HG02623 (cell line): ENCODE data around the gene PPARGC1A.

Experiments
- ATAC-seq: cut with Tn5 transposase; IDR thresholded peaks from one replicate; pipeline ENCODE4 v1.9.1; 2021; ENCODE audit warnings: moderate library complexity; ENCODE audit not compliant: unreplicated experiment

The PPARGC1A gene

GRCh38 chr4:23881052-23881501, 8.8 kb downstream of the PPARGC1A start:
- ATAC-seq, result no peak

DNA sequence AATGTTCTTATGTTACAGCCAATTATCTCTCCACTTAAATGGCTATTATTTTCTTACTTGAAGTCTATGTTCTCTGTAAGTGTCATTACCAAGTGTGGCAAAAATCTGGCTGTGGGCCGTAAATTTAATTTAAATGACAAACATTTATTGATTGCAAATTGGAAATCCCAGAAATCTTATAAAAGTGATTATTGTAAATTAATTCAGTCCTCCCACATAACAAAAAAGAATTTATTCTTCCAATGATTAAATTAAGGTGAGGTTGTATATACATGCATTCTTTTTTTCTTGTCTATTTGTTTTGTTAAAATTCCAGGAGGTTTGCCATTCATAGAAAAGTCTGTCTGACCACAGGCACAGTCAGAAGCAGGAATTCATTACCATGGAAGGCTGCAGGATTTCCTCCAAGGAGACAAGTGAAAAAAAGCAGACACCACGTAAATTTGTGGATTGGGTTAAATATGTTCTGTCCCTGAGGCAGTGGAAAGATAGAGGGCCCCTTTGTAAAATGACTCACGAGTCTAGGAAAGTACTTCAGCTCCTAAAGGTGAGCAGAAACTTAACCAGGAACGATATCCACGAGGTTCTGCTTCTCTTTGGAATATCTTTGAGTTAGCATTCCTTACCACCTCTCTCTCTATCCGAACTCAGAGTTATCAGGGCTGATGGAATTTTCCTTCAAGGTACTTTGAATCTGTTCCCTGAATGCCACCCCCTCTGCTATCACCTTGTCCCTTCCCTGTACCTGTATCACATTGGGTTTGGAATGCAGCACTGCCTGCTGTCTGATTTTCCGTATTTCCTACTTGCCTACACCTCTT, 10.7 kb downstream of the PPARGC1A start:
- no peak for ATAC-seq

- ATAC-seq, result no peak
Observed at GRCh38 chr4:23878246-23878891, 11.5 kb downstream of the PPARGC1A start.

DNA sequence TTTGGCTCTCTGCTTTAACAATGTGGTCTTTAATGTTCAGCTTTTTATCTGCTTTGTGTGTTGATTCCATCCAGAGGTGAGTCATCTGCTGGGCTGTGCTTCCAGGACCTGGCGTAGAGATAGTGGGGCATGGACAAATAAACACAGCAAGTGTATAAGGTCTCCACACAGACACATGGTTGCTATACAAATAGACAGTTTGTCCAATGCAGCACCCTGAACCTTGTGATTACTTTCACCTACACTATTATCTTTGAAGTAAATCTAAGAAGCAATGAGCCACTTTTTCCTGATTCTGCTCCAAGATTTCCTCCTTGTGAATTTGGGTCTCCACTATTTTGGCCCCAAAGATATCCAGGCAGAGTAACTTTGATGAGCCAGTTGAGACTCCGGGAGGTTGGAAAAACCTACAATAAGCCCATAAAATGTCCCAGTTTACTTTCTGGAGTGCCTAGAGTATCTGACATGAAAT, 12.1 kb downstream of the PPARGC1A start:
- no peak for ATAC-seq

DNA sequence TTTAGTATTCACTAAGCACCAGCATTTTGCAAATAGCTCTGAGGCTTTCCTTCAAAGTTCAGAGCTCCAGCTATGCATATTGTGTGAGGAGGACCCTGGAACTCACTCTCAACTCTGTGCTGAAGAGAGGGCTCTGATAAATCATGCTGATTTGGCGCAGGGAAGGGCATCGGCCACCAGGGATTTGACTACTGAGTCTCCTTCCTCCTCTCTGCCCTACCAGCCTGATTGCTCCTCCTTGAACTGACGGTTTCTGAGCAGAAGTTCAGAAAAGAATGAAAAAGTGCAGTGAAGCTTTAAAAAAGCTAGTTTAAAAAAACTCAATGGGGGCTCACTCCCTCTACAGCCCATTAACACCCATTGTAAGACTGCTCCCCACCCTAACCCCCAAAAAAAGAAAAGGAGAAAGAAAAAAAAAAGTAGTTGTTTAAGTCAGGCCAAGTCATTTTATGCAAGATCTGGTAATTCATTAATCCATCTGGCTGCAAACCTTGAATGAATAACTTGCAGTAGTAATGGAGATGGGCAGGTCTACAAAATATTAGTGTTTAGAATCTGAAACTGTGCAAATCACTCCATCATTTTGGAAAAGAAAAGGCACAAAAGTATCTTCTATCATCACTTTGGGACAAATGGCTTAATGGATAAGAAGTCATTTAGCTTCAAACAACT, 13.3 kb downstream of the PPARGC1A start:
- ATAC-seq, result no peak

- no peak for ATAC-seq
Observed at GRCh38 chr4:23875317-23875716, 14.5 kb downstream of the PPARGC1A start.

- ATAC-seq, result no peak
Observed at GRCh38 chr4:23874536-23874901, 15.3 kb downstream of the PPARGC1A start.

DNA sequence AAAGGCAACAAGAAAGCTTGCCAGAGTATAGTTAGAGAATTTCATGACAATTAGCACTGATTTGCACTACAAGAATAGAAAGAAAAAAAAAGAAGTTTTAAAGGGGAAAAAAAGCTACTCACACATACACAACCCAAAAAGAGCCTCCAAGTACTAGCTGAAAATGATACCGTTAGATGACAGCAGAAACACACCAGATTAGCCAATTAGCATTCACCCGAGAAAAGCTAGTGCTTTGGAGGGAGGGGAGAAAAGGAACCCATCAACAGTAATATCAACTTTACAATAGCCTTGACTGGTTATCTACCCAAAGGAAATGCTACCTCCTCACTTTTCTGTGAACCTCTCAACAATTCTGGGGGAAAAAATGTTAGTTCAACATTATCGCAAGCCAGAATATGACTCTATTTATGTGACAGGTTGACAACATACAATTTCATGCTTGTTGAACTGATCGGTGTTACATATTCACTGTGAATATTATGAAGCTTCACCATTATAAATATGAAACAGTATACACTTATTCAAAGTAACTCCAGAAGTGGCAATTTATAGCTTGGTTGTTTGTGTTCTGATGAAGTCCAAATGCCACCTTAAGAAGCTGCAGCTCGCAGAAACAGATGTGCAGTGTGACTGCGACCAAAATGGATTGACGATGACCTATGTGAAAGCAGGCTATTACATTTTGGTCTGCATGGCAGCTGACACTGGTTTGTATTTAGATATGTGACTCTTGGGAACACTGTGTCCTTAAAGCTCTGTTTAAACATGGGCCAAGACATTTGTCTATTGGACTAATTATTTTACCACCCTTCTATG, 15.9 kb downstream of the PPARGC1A start:
- no peak for ATAC-seq

DNA sequence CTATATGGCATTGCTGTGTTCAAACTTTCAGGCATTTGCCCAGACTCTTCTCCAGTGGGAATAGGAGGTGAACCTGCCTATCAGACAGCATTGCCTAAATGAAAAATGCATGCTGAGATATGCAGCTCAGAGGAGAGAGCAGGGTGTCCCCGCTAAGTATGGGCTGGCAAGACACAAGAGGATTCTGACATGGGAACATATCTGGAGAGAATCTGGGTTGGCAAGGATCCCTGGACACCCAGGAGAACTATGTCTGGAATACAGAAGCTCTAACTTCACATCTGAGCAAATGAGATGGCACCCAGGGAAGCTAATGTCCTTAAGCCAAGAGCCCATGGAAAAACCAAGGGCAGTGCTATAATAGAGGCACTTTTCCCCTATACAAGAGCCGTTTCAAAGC, 18.4 kb downstream of the PPARGC1A start:
- ATAC-seq, result no peak

DNA sequence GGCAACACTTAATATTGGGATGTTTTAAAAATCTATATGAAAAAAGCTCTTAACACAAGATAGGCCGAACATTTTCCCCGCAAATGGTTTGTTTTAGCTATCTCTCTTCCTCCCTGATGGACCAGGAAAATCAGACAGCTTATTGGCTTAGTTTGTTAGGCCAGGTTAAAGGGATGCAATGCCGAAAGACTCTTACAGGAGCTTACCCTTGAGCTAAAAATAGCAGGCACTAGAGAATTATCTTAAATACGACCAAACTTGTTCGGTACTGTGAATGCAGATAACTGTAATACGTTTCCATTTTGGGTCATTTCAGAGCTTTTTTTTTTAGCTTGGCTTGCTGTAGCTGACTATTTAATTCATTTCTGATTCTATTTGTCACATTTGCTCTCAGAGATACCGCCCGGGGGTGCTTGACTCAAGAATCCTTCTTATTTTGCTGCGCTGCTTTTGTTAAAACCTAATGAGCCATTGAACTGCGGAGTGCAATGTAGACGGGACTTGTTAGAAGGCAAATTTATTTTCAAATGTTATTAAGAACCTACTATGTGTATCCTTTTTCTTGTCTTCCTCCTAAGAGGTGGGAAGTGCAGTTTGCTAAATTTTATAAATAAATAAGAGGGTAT, 23.3 kb downstream of the PPARGC1A start:
- ATAC-seq, result no peak

- ATAC-seq, result no peak
Observed at GRCh38 chr4:23861897-23862296, 27.9 kb downstream of the PPARGC1A start.

- ATAC-seq, result no peak
Observed at GRCh38 chr4:23860919-23861318, 28.9 kb downstream of the PPARGC1A start.

- ATAC-seq, result no peak
Observed at GRCh38 chr4:23857367-23857959, 32.4 kb downstream of the PPARGC1A start.

GRCh38 chr4:23856630-23857029, 33.2 kb downstream of the PPARGC1A start:
- no peak for ATAC-seq

DNA sequence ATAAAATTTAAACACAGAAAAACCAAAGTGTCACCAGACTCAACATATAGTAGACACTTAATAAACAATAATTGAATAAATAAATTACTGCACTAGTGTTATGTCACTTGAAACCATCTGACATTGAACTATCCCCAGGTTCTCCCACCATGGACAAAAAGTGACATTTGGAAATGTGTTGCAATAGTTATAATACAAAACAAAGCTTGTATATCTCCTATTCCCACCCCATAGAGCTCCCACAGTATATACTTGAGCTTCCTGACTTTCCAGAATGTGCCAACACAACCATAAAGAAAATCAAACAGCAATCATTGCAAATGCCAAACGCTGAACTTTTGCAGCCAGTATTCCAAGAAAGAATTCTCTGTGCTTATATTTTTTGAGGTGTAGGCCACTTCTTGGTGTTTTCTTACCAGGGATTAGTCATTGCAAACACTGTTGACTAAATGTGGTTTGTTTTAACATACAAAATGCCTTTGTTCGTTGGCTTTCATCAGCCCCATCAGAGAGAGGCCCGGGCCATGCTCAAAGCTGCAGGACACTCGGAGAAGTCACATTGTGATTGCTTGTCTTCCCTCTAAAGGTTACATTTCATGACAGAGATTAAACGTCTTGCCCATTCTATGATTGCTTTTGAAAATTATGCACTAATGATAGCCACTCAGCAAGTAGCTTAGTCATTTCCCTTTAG, 33.8 kb downstream of the PPARGC1A start:
- ATAC-seq, result no peak

DNA sequence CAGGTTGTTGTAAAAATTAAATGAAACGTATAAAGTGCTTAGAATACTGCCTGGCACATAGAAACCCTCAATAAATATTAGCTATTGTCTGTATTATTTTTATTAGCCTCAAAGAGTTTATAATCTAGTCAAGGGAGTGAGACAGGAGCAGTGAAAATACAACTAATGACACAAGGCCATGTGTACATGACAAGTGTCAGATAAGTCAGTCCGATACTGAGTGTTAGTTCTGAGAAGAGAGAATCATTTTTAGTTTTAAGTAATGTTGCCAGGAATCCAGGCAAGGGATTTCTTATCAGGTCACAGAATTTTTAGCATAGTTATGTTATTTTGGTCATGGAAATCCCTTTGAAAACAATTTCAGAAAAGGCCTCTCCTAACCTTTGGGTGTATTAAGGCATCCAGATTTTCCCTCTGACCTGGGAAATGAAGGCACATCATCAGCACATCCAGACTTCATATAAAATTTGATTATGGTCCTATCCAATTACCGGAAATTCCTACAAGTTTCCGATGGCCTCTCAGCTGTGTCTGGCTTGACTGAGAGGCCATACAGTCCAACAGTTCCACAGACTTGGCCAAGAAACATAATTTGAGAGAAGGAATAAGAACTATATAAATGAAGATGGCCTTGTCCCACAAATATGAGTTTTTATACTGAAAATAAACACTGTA, 35.7 kb downstream of the PPARGC1A start:
- no peak for ATAC-seq

DNA sequence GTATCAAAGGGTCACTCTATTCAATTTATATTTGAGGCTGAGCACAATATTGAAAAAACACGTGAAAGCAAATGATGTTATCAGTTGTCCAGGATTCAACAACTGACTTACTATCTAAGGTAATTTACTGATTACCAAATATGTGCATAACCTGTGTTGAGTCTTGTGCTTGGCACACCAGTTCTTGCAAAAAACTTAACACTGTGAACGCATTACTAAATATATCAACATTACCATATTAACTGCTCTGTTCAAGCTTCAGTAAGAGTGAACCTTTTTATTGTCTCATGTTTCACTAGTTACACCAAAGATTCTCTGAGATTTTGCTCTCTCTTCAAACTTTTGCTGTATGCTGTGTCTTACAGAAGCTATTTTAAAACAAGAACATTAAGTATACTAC, 38.4 kb downstream of the PPARGC1A start:
- no peak for ATAC-seq

DNA sequence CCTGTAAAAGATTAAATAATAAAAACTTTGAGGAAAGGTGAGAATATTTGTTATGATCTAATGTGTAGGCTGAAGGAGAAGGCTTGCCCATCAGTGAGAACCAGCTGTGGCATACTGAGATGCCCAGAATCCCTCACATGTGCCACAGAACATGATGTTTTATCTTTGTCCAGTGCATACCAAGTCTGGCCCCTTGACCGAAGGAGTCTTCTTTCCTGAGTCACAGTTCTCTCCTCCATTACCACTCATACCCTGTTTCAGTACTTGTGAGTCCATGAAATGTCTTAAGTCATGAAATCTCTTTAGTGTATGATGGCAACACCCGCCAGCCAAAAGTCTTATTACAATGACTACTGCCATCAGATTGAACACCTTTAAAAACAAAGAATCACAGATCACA, 42.7 kb downstream of the PPARGC1A start:
- ATAC-seq, result no peak

DNA sequence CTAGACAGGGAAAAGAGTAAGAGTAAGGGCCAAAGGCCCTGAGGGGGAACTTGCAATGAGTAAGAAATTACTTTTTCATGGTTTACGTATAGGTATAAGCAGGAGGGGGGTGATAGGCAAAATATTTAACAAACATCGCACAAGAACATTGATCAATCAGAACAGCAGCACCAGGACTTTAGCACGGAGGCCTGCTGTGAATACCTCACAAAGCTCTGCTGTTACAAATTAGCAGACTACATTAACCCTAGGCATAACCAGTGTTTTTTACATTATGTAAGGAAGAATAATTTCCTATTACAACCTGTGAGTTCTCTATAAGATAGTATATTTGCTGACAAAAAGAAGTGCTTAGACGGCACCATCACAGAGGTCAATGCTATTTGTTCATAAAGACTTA, 44.9 kb downstream of the PPARGC1A start:
- no peak for ATAC-seq
